ENCODE measurements around the gene LRMDA. TPM values are rescaled to one million over a fixed set of nuclear protein-coding genes. Genes with fewer than 3 reads are reported as not detected.

Gene LRMDA
- total RNA-seq, 1 donor from 2014 or later: 0.96 TPM

- TF ChIP-seq, protein P1, sequence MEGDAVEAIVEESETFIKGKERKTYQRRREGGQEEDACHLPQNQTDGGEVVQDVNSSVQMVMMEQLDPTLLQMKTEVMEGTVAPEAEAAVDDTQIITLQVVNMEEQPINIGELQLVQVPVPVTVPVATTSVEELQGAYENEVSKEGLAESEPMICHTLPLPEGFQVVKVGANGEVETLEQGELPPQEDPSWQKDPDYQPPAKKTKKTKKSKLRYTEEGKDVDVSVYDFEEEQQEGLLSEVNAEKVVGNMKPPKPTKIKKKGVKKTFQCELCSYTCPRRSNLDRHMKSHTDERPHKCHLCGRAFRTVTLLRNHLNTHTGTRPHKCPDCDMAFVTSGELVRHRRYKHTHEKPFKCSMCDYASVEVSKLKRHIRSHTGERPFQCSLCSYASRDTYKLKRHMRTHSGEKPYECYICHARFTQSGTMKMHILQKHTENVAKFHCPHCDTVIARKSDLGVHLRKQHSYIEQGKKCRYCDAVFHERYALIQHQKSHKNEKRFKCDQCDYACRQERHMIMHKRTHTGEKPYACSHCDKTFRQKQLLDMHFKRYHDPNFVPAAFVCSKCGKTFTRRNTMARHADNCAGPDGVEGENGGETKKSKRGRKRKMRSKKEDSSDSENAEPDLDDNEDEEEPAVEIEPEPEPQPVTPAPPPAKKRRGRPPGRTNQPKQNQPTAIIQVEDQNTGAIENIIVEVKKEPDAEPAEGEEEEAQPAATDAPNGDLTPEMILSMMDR (IDR thresholded peaks at IDR 0.05): no peak
- H3K4me3 ChIP-seq: no peak overlapping the region
- DNase-seq (ENCODE audit: low spot score in 2 of 2): no peak
- H3K27ac ChIP-seq: no peak overlapping the region
- no peaks in the 10 kb centered on the region for H3K9me3 ChIP-seq
- no peaks in the 10 kb centered on the region for H3K27me3 ChIP-seq
- no peaks in the 10 kb centered on the region for H3K4me1 ChIP-seq
- intact Hi-C loops (cut with DNase I): loop anchor here (10.0 kb wide), 1 partner anchor 616 kb away; no protein-coding TSS in a partner anchor
- no peaks in the 10 kb centered on the region for H3K36me3 ChIP-seq
These were observed 1108.9 kb downstream of the LRMDA start for GRCh38 chr10:76540331-76540730.

- H3K27ac ChIP-seq: no peak overlapping the region
- no peaks in the 10 kb centered on the region for H3K36me3 ChIP-seq
- H3K27me3 ChIP-seq: no peaks in the 10 kb centered on the region
These were observed 1109.4 kb downstream of the LRMDA start for GRCh38 chr10:76540786-76541185.

DNA sequence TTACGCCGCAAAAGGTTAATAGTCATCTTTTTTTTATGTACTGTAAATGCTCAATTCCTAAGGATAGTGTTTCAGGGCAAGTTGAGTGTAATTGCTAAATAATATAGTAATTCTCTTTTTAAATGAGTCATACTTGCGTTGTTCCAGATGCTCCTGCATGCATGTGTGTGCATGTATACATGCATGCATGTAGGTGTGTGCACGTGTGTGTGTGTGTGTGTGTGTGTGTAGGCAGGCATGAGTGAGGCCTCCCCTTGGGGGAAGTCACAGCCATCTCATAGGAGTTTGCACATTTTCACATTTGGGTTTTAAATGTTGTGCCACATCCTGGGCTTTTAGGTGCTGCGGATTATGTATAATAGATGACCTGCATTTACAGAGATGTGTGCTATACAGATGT lies 1110.4 kb downstream of the LRMDA start:
- no peaks in the 10 kb centered on the region for H3K9me3 ChIP-seq
- no peak overlapping the region for H3K27ac ChIP-seq
- H3K4me1 ChIP-seq: no peaks in the 10 kb centered on the region
- intact Hi-C loops (cut with DNase I): loop anchor here (10.0 kb wide), 1 partner anchor 617 kb away; no protein-coding TSS in a partner anchor
- no peaks in the 10 kb centered on the region for H3K36me3 ChIP-seq
- TF ChIP-seq, protein P1 (IDR thresholded peaks at IDR 0.05): no peak
- H3K27me3 ChIP-seq: no peaks in the 10 kb centered on the region
- DNase-seq (ENCODE audit: low spot score in 2 of 2): no peak
- no peak overlapping the region for H3K4me3 ChIP-seq

More at GRCh38 chr10:76540786-76541185, 1109.4 kb downstream of the LRMDA start:
- Histone ChIP-seq H3K4me3 (no peak overlapping the region), H3K4me1 (no peaks in the 10 kb centered on the region), H3K9me3 (no peaks in the 10 kb centered on the region)
- TF ChIP-seq, protein P1 (IDR thresholded peaks at IDR 0.05): no peak
- intact Hi-C loops (cut with DNase I): loop anchor here (10.0 kb wide), 1 partner anchor 616 kb away; no protein-coding TSS in a partner anchor
- DNase-seq (ENCODE audit: low spot score in 2 of 2): no peak

- Histone ChIP-seq H3K4me1 (no peaks in the 10 kb centered on the region), H3K27ac (no peak overlapping the region), H3K27me3 (no peaks in the 10 kb centered on the region), H3K4me3 (no peak overlapping the region), H3K36me3 (no peaks in the 10 kb centered on the region), H3K9me3 (no peaks in the 10 kb centered on the region)
- TF ChIP-seq, protein P1 (IDR thresholded peaks at IDR 0.05): no peak
- intact Hi-C loops (cut with DNase I): loop anchor here (10.0 kb wide), 1 partner anchor 618 kb away; no protein-coding TSS in a partner anchor
- DNase-seq (ENCODE audit: low spot score in 2 of 2): no peak
These were observed 1111.0 kb downstream of the LRMDA start for GRCh38 chr10:76542307-76542930.

DNA sequence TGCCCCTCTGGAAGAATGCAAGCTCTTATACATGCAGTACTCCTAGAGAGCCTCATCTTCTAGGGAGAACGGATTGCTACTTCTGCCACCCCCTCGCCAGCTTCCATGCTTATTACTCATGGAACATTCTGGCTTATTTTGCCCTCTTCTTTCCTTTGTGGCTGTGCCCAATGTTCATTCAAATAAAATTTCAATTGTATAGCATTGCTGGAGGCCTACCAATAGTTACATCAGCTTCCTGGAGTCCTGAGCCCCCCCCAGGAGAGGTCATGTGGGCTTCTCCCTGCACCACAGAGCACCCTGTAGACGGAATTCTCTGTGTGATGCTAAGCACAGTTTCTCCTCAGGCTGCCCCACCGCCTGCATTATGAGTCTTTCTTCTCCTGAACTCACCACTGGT lies 1112.2 kb downstream of the LRMDA start:
- no peaks in the 10 kb centered on the region for H3K36me3 ChIP-seq
- no peak for DNase-seq (ENCODE audit: low spot score in 2 of 2)
- H3K4me3 ChIP-seq: no peak overlapping the region
- intact Hi-C loops (cut with DNase I): loop anchor here (10.0 kb wide), 1 partner anchor 619 kb away; no protein-coding TSS in a partner anchor
- H3K9me3 ChIP-seq: no peaks in the 10 kb centered on the region
- TF ChIP-seq, protein P1 (IDR thresholded peaks at IDR 0.05): no peak
- H3K27ac ChIP-seq: no peak overlapping the region
- peaks cover 0 to 3% of the 10 kb centered on the region in 2 donors for H3K4me1 ChIP-seq
- H3K27me3 ChIP-seq: no peaks in the 10 kb centered on the region

Measured in ascending aorta (tissue), 2 donors.